ENCODE results near the gene VPS51. TPM values are rescaled to one million over a fixed set of nuclear protein-coding genes. Genes with fewer than 3 reads are reported as not detected.

Gene VPS51
- total and polyA plus RNA-seq, 5 donors from 2014 or later, result 84.2 to 234 (median 96.9) TPM

DNA sequence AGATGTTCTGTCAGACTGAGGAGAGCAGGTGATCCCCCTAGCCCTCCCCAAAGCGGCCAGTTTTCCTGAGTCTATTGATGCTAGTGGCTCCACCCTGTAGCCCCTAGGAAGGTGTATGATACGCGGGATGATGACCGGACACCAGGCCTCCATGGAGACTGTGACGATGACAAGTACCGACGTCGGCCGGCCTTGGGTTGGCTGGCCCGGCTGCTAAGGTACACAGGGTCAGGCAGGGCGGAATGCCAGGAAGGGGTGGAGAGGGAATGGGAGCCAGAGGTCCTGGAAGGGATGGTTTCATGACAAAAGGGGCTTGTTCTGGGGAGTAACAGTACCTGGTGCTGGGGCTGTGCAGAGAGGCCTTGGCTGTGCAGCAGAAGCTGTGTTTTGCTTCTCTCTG, 8.8 kb upstream of the VPS51 start:
- Histone ChIP-seq H3K36me3 (ENCODE audit: control insufficient read depth, insufficient read depth, low read length) (peaks cover 30% of the 10 kb centered on the region), H3K27me3 (ENCODE audit: control insufficient read depth, insufficient read depth, low read length) (no peaks in the 10 kb centered on the region), H3K4me3 (ENCODE audit: low read depth, low read length) (no peak overlapping the region), H3K9me3 (ENCODE audit: control insufficient read depth in 2 of 2, low read length in 2 of 2) (no peaks in the 10 kb centered on the region), H3K4me1 (ENCODE audit: control insufficient read depth, insufficient read depth, low read length, poor library complexity, severe bottlenecking) (peaks cover 16% of the 10 kb centered on the region), H3K27ac (ENCODE audit: insufficient read depth, low read length, poor library complexity, severe bottlenecking) (no peak overlapping the region)
- Mint-ChIP-seq H3K9me3 (peaks cover 0 to 2% (median 0%) of the 10 kb centered on the region in 7 donors), H3K4me1 (peaks cover 6 to 26% (median 15%) of the 10 kb centered on the region in 4 donors), H3K27ac (no peak overlapping the region), H3K27me3 (no peaks in the 10 kb centered on the region), H3K4me3 (no peak overlapping the region), H3K36me3 (peaks cover 17% of the 10 kb centered on the region)
- no peak for ATAC-seq (ENCODE audit: low read depth in 2 of 2)
- no peak for DNase-seq

GRCh38 chr11:65087827-65088226, 8.2 kb upstream of the VPS51 start:
- H3K9me3 ChIP-seq (ENCODE audit: control insufficient read depth in 2 of 2, low read length in 2 of 2), result no peaks in the 10 kb centered on the region
- no peak overlapping the region for H3K4me3 ChIP-seq (ENCODE audit: low read depth, low read length)
- H3K27me3 ChIP-seq (ENCODE audit: control insufficient read depth, insufficient read depth, low read length), result no peaks in the 10 kb centered on the region
- Mint-ChIP-seq H3K27ac (no peak overlapping the region), H3K9me3 (peaks cover 0 to 2% (median 0%) of the 10 kb centered on the region in 7 donors), H3K4me1 (peaks cover 6 to 26% (median 14%) of the 10 kb centered on the region in 4 donors), H3K4me3 (no peak overlapping the region), H3K36me3 (peaks cover 17% of the 10 kb centered on the region), H3K27me3 (no peaks in the 10 kb centered on the region)
- H3K4me1 ChIP-seq (ENCODE audit: control insufficient read depth, insufficient read depth, low read length, poor library complexity, severe bottlenecking), result peaks cover 16% of the 10 kb centered on the region
- DNase-seq, result no peak
- H3K27ac ChIP-seq (ENCODE audit: insufficient read depth, low read length, poor library complexity, severe bottlenecking), result no peak overlapping the region
- H3K36me3 ChIP-seq (ENCODE audit: control insufficient read depth, insufficient read depth, low read length), result peaks cover 30% of the 10 kb centered on the region
- ATAC-seq (ENCODE audit: low read depth in 2 of 2), result no peak

GRCh38 chr11:65089621-65090020, 6.4 kb upstream of the VPS51 start:
- H3K9me3 Mint-ChIP-seq, result no peaks in the 10 kb centered on the region
- H3K4me3 ChIP-seq (ENCODE audit: low read depth, low read length), result no peak overlapping the region
- DNase-seq, result no peak
- ATAC-seq (ENCODE audit: low read depth in 2 of 2), result no peak
- H3K27ac ChIP-seq (ENCODE audit: insufficient read depth, low read length, poor library complexity, severe bottlenecking), result no peak overlapping the region
- H3K27ac Mint-ChIP-seq, result no peak overlapping the region
- no peaks in the 10 kb centered on the region for H3K9me3 ChIP-seq (ENCODE audit: control insufficient read depth in 2 of 2, low read length in 2 of 2)
- peaks cover 17% of the 10 kb centered on the region for H3K36me3 Mint-ChIP-seq
- peaks cover 4 to 13% (median 6%) of the 10 kb centered on the region in 4 donors for H3K4me1 Mint-ChIP-seq
- peak overlapping the region in 1 of 4 donors; percentile 68 for H3K4me3 Mint-ChIP-seq
- H3K27me3 Mint-ChIP-seq, result no peaks in the 10 kb centered on the region
- H3K36me3 ChIP-seq (ENCODE audit: control insufficient read depth, insufficient read depth, low read length), result peaks cover 30% of the 10 kb centered on the region
- no peaks in the 10 kb centered on the region for H3K27me3 ChIP-seq (ENCODE audit: control insufficient read depth, insufficient read depth, low read length)
- H3K4me1 ChIP-seq (ENCODE audit: control insufficient read depth, insufficient read depth, low read length, poor library complexity, severe bottlenecking), result peaks cover 5% of the 10 kb centered on the region

- ATAC-seq (ENCODE audit: low read depth in 2 of 2) (no peak), DNase-seq (no peak)
- Mint-ChIP-seq H3K27ac (no peak overlapping the region), H3K36me3 (peaks cover 14% of the 10 kb centered on the region), H3K4me3 (peak overlapping the region in 1 of 4 donors; percentile 56), H3K4me1 (peaks cover 3 to 5% (median 4%) of the 10 kb centered on the region in 4 donors), H3K27me3 (no peaks in the 10 kb centered on the region), H3K9me3 (peaks cover 0 to under 1% (median 0%) of the 10 kb centered on the region in 7 donors)
- Histone ChIP-seq H3K27ac (ENCODE audit: insufficient read depth, low read length, poor library complexity, severe bottlenecking) (no peak overlapping the region), H3K4me1 (ENCODE audit: control insufficient read depth, insufficient read depth, low read length, poor library complexity, severe bottlenecking) (peaks cover 2% of the 10 kb centered on the region), H3K9me3 (ENCODE audit: control insufficient read depth in 2 of 2, low read length in 2 of 2) (no peaks in the 10 kb centered on the region), H3K27me3 (ENCODE audit: control insufficient read depth, insufficient read depth, low read length) (no peaks in the 10 kb centered on the region), H3K36me3 (ENCODE audit: control insufficient read depth, insufficient read depth, low read length) (peaks cover 30% of the 10 kb centered on the region), H3K4me3 (ENCODE audit: low read depth, low read length) (no peak overlapping the region)
These were observed 5.4 kb upstream of the VPS51 start for GRCh38 chr11:65090628-65091027.

- Histone ChIP-seq H3K9me3 (ENCODE audit: control insufficient read depth in 2 of 2, low read length in 2 of 2) (no peaks in the 10 kb centered on the region), H3K4me3 (ENCODE audit: low read depth, low read length) (peak overlapping the region; percentile 56), H3K27ac (ENCODE audit: insufficient read depth, low read length, poor library complexity, severe bottlenecking) (peak overlapping the region; percentile 88), H3K4me1 (ENCODE audit: control insufficient read depth, insufficient read depth, low read length, poor library complexity, severe bottlenecking) (peaks cover 24% of the 10 kb centered on the region), H3K36me3 (ENCODE audit: control insufficient read depth, insufficient read depth, low read length) (peaks cover 8% of the 10 kb centered on the region), H3K27me3 (ENCODE audit: control insufficient read depth, insufficient read depth, low read length) (no peaks in the 10 kb centered on the region)
- no peak for DNase-seq
- Mint-ChIP-seq H3K4me1 (peaks cover 4 to 25% (median 9%) of the 10 kb centered on the region in 4 donors), H3K27ac (peak overlapping the region; percentile 93 to 96 (median 94)), H3K9me3 (peaks cover 0 to 2% (median 0%) of the 10 kb centered on the region in 7 donors), H3K27me3 (no peaks in the 10 kb centered on the region), H3K4me3 (peak overlapping the region; percentile 88 to 96 (median 92)), H3K36me3 (peaks cover 11% of the 10 kb centered on the region)
- ATAC-seq (ENCODE audit: low read depth in 2 of 2), result no peak
These were observed 587 bp upstream of the VPS51 start for GRCh38 chr11:65095427-65095826.

GRCh38 chr11:65096926-65097325, 912 bp downstream of the VPS51 start:
- peaks cover 16% of the 10 kb centered on the region for H3K36me3 ChIP-seq (ENCODE audit: control insufficient read depth, insufficient read depth, low read length)
- Mint-ChIP-seq H3K27me3 (no peaks in the 10 kb centered on the region), H3K4me3 (peak overlapping the region; percentile 88 to 96 (median 92)), H3K27ac (peak overlapping the region in 2 of 3 donors; percentile 93 to 96), H3K36me3 (peaks cover 11% of the 10 kb centered on the region), H3K9me3 (peaks cover 0 to 2% (median 0%) of the 10 kb centered on the region in 7 donors), H3K4me1 (peaks cover 8 to 30% (median 12%) of the 10 kb centered on the region in 4 donors)
- peaks cover 24% of the 10 kb centered on the region for H3K4me1 ChIP-seq (ENCODE audit: control insufficient read depth, insufficient read depth, low read length, poor library complexity, severe bottlenecking)
- peak overlapping the region; percentile 82 for H3K4me3 ChIP-seq (ENCODE audit: low read depth, low read length)
- DNase-seq (no peak), ATAC-seq (ENCODE audit: low read depth in 2 of 2) (no peak)
- peak overlapping the region; percentile 88 for H3K27ac ChIP-seq (ENCODE audit: insufficient read depth, low read length, poor library complexity, severe bottlenecking)
- H3K27me3 ChIP-seq (ENCODE audit: control insufficient read depth, insufficient read depth, low read length), result no peaks in the 10 kb centered on the region
- H3K9me3 ChIP-seq (ENCODE audit: control insufficient read depth in 2 of 2, low read length in 2 of 2), result no peaks in the 10 kb centered on the region

GRCh38 chr11:65100674-65101350, 4.8 kb downstream of the VPS51 start:
- Mint-ChIP-seq H3K27me3 (no peaks in the 10 kb centered on the region), H3K4me1 (peaks cover 11 to 39% (median 22%) of the 10 kb centered on the region in 4 donors), H3K27ac (no peak overlapping the region), H3K9me3 (peaks cover 0 to under 1% (median 0%) of the 10 kb centered on the region in 7 donors), H3K4me3 (peak overlapping the region in 1 of 4 donors; percentile 15), H3K36me3 (peaks cover 21% of the 10 kb centered on the region)
- no peak overlapping the region for H3K27ac ChIP-seq (ENCODE audit: insufficient read depth, low read length, poor library complexity, severe bottlenecking)
- H3K4me1 ChIP-seq (ENCODE audit: control insufficient read depth, insufficient read depth, low read length, poor library complexity, severe bottlenecking), result peaks cover 20% of the 10 kb centered on the region
- no peak for ATAC-seq (ENCODE audit: low read depth in 2 of 2)
- no peak overlapping the region for H3K4me3 ChIP-seq (ENCODE audit: low read depth, low read length)
- H3K27me3 ChIP-seq (ENCODE audit: control insufficient read depth, insufficient read depth, low read length), result no peaks in the 10 kb centered on the region
- H3K9me3 ChIP-seq (ENCODE audit: control insufficient read depth in 2 of 2, low read length in 2 of 2), result no peaks in the 10 kb centered on the region
- no peak for DNase-seq
- peaks cover 40% of the 10 kb centered on the region for H3K36me3 ChIP-seq (ENCODE audit: control insufficient read depth, insufficient read depth, low read length)

Data from CD4-positive, CD25-positive, alpha-beta regulatory T cell (primary cell).